Thyroid gland (tissue), 4 donors: ENCODE data around the gene SLC45A2.

Source experiments
- POLR2A ChIP-seq, 2 donors: fragments of 450-650 bp; IDR thresholded peaks; one replicate each; pipeline ENCODE4 v1.6.1; 2017; ENCODE audit warnings: antibody characterized with exemption in 2 of 2, mild to moderate bottlenecking in 2 of 2, moderate library complexity in 1 of 2
- TF ChIP-seq, protein P1 (sequence below), 6 experiments: fragments of 200-600 bp in 3 of 6; fragments of 450-650 bp in 3 of 6; sonication (generic) in 3 of 6; IDR thresholded peaks; one replicate each; pipeline ENCODE4 v1.5.1; 2016 to 2019; ENCODE audit warnings: antibody characterized with exemption in 6 of 6, mild to moderate bottlenecking in 2 of 6, inconsistent platforms in 1 of 6, moderate library complexity in 1 of 6

- TF ChIP-seq, protein P1, sequence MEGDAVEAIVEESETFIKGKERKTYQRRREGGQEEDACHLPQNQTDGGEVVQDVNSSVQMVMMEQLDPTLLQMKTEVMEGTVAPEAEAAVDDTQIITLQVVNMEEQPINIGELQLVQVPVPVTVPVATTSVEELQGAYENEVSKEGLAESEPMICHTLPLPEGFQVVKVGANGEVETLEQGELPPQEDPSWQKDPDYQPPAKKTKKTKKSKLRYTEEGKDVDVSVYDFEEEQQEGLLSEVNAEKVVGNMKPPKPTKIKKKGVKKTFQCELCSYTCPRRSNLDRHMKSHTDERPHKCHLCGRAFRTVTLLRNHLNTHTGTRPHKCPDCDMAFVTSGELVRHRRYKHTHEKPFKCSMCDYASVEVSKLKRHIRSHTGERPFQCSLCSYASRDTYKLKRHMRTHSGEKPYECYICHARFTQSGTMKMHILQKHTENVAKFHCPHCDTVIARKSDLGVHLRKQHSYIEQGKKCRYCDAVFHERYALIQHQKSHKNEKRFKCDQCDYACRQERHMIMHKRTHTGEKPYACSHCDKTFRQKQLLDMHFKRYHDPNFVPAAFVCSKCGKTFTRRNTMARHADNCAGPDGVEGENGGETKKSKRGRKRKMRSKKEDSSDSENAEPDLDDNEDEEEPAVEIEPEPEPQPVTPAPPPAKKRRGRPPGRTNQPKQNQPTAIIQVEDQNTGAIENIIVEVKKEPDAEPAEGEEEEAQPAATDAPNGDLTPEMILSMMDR (IDR thresholded peaks at IDR 0.05): no peak
- no peak for TF ChIP-seq POLR2A (IDR thresholded peaks at IDR 0.05)
Observed at GRCh38 chr5:34002629-34003328, 18.3 kb upstream of the SLC45A2 start.
